NCI-H2227 (cell line): Measurements from ENCODE around the gene SLC34A3.

Source experiments
- DNase-seq: peaks from one replicate; lab custom pipeline; 2025; ENCODE audit not compliant: unreplicated experiment; lab: John Stamatoyannopoulos, UW

Gene SLC34A3

GRCh38 chr9:137217276-137218211, 13.2 kb upstream of the SLC34A3 start:
- peak; percentile 84 for DNase-seq

GRCh38 chr9:137218212-137218753, 12.4 kb upstream of the SLC34A3 start:
- DNase-seq, result no peak

GRCh38 chr9:137218754-137219271, 11.9 kb upstream of the SLC34A3 start:
- no peak for DNase-seq

- no peak for DNase-seq
Observed at GRCh38 chr9:137219757-137220316, 10.9 kb upstream of the SLC34A3 start.

GRCh38 chr9:137220317-137221094, 10.2 kb upstream of the SLC34A3 start:
- no peak for DNase-seq

GRCh38 chr9:137221095-137221505, 9.6 kb upstream of the SLC34A3 start:
- no peak for DNase-seq

GRCh38 chr9:137221506-137222111, 9.1 kb upstream of the SLC34A3 start:
- DNase-seq, result peak; percentile 43

GRCh38 chr9:137222190-137223077, 8.3 kb upstream of the SLC34A3 start, which contains the start of gene RNF208:
RNF208 (minus strand) TSS chr9:137222240; CDS start chr9:137221212, 1,028 bp downstream.
- peak; percentile 35 for DNase-seq

GRCh38 chr9:137223078-137223970, 7.4 kb upstream of the SLC34A3 start:
- DNase-seq, result peak; percentile 95

- no peak for DNase-seq
Observed at GRCh38 chr9:137224830-137225694, 5.6 kb upstream of the SLC34A3 start, which contains the start of gene CYSRT1. CYSRT1 (plus strand) TSS chr9:137225174; CDS start chr9:137225622, 448 bp downstream.

GRCh38 chr9:137225699-137226331, 4.9 kb upstream of the SLC34A3 start:
- no peak for DNase-seq

GRCh38 chr9:137226338-137227053, 4.2 kb upstream of the SLC34A3 start:
- DNase-seq, result no peak

GRCh38 chr9:137227054-137227852, 3.4 kb upstream of the SLC34A3 start, which contains the start of gene RNF224:
RNF224 (plus strand) TSS chr9:137227502; CDS start chr9:137228336, 834 bp downstream.
- peak; percentile 77 for DNase-seq

- DNase-seq, result no peak
Observed at GRCh38 chr9:137227853-137228505, 2.7 kb upstream of the SLC34A3 start.

- no peak for DNase-seq
Observed at GRCh38 chr9:137228506-137228967, 2.2 kb upstream of the SLC34A3 start.
